Body of pancreas (tissue), 4 donors: ENCODE data around the gene RSPRY1. TPM values are rescaled to one million over a fixed set of nuclear protein-coding genes. Genes with fewer than 3 reads are reported as not detected.

Experiments used
- ATAC-seq: fragments of 150-250 bp; one replicate; pipeline ENCODE4 v1.9.1; 2016
- DNase-seq, 4 donors: peaks; one replicate each; pipeline ENCODE4 v3.0.0-alpha.2; 2019
- H3K27ac ChIP-seq, 4 donors: fragments of 200-600 bp; sonication (generic); 1 replicate in 3 of 4; 2 replicates in 1 of 4; pipeline versions ENCODE4 v1.5.1 to v1.6.1; 2016 to 2019; ENCODE audit warnings: mild to moderate bottlenecking in 1 of 4, mixed read lengths in 1 of 4, moderate library complexity in 1 of 4
- H3K27me3 ChIP-seq, 2 donors: fragments of 200-600 bp; sonication (generic); one replicate each; pipeline ENCODE4 v1.6.0; 2016; ENCODE audit warnings: mild to moderate bottlenecking in 1 of 2
- H3K36me3 ChIP-seq, 2 donors: fragments of 200-600 bp; sonication (generic); replicated peaks in 1 of 2; 2 replicates each; pipeline ENCODE4 v1.5.1; 2016; ENCODE audit warnings: low read depth in 2 of 2; ENCODE audit not compliant: insufficient read depth in 1 of 2
- H3K4me1 ChIP-seq: fragments of 200-600 bp; sonication (generic); one replicate; pipeline ENCODE4 v1.6.0; 2016
- H3K4me3 ChIP-seq, 2 donors: fragments of 200-600 bp; sonication (generic); 1 replicate in 1 of 2; 2 replicates in 1 of 2; pipeline ENCODE4 v1.5.1; 2016 to 2019
- H3K9me3 ChIP-seq, 3 donors: fragments of 200-600 bp; sonication (generic); 1 replicate in 2 of 3; 2 replicates in 1 of 3; pipeline ENCODE4 v1.5.1; 2016
- POLR2A ChIP-seq, 3 donors: fragments of 450-650 bp; IDR thresholded peaks; one replicate each; pipeline ENCODE4 v1.6.1; 2016; ENCODE audit warnings: antibody characterized with exemption in 3 of 3, mild to moderate bottlenecking in 2 of 3
- WGBS, 2 donors: methylation state at CpG; one replicate each; pipeline ENCODE4 v1.1.5; 2017; 5-methylcytosine and 5-hydroxymethylcytosine counted together
- intact Hi-C: fragments of 100-400 bp; cut with DNase I; formaldehyde crosslinking; loops from one replicate; pipeline ENCODE4 v1.15.1; 2023
- total RNA-seq, 2 donors: library from RNA; depleted of rRNA; stranded (reverse); fragments of >200 nt; gene quantifications; one replicate each; pipeline ENCODE4 v1.1.0, GENCODE V29; 2016
- TF ChIP-seq, protein P1 (sequence below), 7 experiments: fragments of 450-650 bp in 4 of 7; fragments of 200-600 bp in 3 of 7; sonication (generic) in 3 of 7; IDR thresholded peaks; one replicate each; pipeline ENCODE4 v1.5.1; 2016 to 2019; ENCODE audit warnings: antibody characterized with exemption in 7 of 7

RSPRY1 gene
- total RNA-seq: 10 to 100 TPM; 13.8 to 31.4 TPM

DNA sequence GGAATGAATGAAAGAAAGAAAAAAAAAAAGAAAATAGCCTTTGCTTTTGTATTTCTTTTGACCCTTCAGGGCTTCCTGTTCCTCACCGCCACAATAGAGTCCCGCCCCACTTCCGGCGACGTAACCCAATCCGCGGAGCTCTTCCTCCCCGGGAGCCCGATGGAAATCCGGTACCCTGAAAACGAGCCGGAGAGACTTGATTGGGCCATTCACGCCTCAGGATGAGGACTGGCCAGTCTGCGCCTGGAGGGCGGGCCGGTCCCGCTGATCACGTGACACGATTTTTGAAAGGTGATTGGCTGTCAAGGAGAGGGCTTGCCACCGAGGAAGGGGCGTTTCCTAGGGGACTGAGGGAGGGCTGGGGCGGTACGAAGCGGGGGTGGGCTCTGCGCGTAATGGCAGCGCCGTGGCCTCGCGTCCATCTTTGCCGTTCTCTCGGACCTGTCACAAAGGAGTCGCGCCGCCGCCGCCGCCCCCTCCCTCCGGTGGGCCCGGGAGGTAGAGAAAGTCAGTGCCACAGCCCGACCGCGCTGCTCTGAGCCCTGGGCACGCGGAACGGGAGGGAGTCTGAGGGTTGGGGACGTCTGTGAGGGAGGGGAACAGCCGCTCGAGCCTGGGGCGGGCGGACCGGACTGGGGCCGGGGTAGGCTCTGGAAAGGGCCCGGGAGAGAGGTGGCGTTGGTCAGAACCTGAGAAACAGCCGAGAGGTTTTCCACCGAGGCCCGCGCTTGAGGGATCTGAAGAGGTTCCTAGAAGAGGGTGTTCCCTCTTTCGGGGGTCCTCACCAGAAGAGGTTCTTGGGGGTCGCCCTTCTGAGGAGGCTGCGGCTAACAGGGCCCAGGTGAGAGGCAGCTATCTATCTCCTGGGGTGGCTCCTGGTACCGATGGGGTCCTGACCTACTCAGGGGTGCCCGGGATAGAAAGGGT is at the start of gene RSPRY1, which contains the start of gene PSME3IP1:
RSPRY1 (plus strand) TSS at position 385 of the 927 bp plus-strand sequence. CDS start 18,330 bp downstream, outside the sequence.
PSME3IP1 (minus strand) TSS at position 95 of the 927 bp plus-strand sequence. CDS start 12,185 bp downstream, outside the sequence.
- Histone ChIP-seq H3K9me3 (no peaks in the 10 kb centered on the region), H3K4me1 (peaks cover 41% of the 10 kb centered on the region), H3K27ac (peak within 1 kb of the TSS; percentile 89 to 95 (median 94)), H3K4me3 (peak within 1 kb of the TSS; percentile 90 to 91), H3K27me3 (no peaks in the 10 kb centered on the region), H3K36me3 (no peaks in the 10 kb centered on the region)
- DNase-seq (peak; percentile 98 to 99 (median 98)), ATAC-seq (peak; percentile 95)
- intact Hi-C loops: no loop called here
- TF ChIP-seq, protein P1, sequence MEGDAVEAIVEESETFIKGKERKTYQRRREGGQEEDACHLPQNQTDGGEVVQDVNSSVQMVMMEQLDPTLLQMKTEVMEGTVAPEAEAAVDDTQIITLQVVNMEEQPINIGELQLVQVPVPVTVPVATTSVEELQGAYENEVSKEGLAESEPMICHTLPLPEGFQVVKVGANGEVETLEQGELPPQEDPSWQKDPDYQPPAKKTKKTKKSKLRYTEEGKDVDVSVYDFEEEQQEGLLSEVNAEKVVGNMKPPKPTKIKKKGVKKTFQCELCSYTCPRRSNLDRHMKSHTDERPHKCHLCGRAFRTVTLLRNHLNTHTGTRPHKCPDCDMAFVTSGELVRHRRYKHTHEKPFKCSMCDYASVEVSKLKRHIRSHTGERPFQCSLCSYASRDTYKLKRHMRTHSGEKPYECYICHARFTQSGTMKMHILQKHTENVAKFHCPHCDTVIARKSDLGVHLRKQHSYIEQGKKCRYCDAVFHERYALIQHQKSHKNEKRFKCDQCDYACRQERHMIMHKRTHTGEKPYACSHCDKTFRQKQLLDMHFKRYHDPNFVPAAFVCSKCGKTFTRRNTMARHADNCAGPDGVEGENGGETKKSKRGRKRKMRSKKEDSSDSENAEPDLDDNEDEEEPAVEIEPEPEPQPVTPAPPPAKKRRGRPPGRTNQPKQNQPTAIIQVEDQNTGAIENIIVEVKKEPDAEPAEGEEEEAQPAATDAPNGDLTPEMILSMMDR (IDR thresholded peaks at IDR 0.05): no peak
- peak; percentile 79 to 90 (median 85) for TF ChIP-seq POLR2A (IDR thresholded peaks at IDR 0.05)
- WGBS, 2 donors: 1% methylated on average over 31 to 62 of the region's 64 CpGs

DNA sequence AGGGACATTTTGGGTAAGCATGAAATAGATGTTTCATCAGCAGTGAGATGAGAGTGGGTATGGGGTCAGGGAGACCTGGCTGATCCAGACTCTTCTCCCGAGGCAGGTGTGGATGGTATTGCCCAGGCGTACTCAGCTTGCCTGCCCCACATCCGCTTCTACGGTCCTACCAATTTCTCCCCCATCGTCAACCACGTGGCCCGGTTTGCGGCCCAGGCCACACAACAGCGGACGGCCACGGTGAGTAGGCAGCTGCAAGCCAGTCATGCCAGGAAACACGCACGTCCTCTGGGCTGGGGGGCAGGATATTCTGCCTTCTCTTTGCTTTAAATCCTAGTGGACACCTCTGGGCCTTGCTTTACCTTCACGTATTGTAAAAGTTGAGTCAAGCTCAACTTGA is 49.1 kb upstream of the RSPRY1 start:
- no peak overlapping the region for H3K27ac ChIP-seq
- DNase-seq (no peak), ATAC-seq (no peak)
- 85% methylated on average over 7 to 14 of the region's 14 CpGs for WGBS, 2 donors
- intact Hi-C loops: no loop called here
- H3K4me3 ChIP-seq: no peak overlapping the region
- H3K9me3 ChIP-seq: no peaks in the 10 kb centered on the region
- no peak for TF ChIP-seq POLR2A (IDR thresholded peaks at IDR 0.05)
- TF ChIP-seq, protein P1 (IDR thresholded peaks at IDR 0.05): no peak
- no peaks in the 10 kb centered on the region for H3K36me3 ChIP-seq
- H3K4me1 ChIP-seq: no peaks in the 10 kb centered on the region
- H3K27me3 ChIP-seq: no peaks in the 10 kb centered on the region

DNA sequence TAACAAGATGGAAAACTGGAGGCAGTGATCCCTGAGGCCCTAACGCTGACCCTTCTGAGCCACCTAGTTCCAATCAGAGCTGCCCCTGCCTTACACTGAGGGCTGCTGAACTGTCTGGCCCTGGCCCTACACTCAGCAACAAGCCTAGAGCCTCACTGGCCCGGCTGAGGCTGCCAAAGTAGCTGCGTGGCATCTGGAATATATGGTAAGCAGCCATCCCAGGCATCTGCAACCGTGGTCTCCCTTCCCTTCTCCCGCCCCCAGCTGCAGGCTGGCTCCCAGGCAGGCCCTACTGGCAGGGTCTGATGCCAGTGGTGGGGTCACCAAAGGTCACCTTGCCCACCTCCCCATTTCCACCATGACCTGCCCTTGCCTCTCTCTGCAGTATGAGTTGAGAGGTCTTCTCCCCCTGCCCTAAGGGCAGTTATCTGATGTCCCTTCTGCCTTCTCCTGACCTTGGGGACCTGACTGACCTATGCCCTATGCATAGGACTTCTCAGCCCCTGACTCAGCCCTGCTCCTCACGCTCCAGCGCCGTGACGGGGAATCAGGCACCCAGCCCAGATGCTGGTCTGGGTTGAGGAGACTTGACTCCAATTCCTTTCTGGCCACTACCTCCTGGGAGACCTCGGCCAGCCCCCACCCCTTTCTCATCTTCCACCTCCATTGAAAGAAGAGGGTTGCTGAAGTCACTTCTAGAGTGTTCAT is 48.4 kb upstream of the RSPRY1 start:
- WGBS, 2 donors: 82 to 95% methylated on average over 6 to 10 of the region's 10 CpGs
- Histone ChIP-seq H3K27ac (no peak overlapping the region), H3K4me1 (no peaks in the 10 kb centered on the region), H3K27me3 (no peaks in the 10 kb centered on the region), H3K4me3 (no peak overlapping the region), H3K9me3 (no peaks in the 10 kb centered on the region), H3K36me3 (no peaks in the 10 kb centered on the region)
- intact Hi-C loops: no loop called here
- DNase-seq (no peak), ATAC-seq (no peak)
- TF ChIP-seq, protein P1 (IDR thresholded peaks at IDR 0.05): no peak
- no peak for TF ChIP-seq POLR2A (IDR thresholded peaks at IDR 0.05)

DNA sequence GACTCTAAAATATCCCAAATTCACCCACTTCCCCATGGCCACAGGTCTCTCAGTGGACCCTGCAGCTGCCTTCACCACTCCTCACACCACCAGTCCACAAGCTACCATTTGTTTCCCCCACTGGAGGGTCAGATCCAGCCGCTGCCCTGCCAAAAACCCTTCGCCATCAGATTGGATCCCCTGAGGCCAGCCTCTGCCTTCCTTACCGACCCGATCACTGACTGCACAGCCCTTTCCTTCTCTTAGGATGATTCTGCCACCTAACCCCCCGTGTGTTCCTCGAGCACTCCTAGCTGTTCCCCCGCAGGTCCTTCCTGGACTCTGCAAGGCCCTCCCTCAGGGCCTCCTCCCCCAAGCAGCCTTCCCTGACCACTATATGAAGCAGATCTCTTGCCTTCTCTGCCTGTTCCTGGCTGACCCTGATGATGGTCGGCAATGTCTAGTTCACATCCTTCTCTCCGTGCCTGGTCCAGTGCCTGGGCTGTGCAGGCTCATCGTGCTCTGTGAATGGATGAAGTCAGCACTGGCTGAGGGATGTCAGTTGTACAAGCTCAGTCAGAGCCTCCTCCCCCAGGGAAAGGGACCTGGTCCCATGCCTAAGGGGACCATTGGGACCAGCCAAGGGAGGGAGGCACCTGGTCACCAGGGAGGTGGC is 47.7 kb upstream of the RSPRY1 start:
- no peaks in the 10 kb centered on the region for H3K4me1 ChIP-seq
- H3K4me3 ChIP-seq: no peak overlapping the region

More for the DNA sequence above, 47.7 kb upstream of the RSPRY1 start:
- DNase-seq: no peak
- TF ChIP-seq POLR2A (IDR thresholded peaks at IDR 0.05): no peak
- TF ChIP-seq, protein P1 (IDR thresholded peaks at IDR 0.05): no peak
- H3K9me3 ChIP-seq: no peaks in the 10 kb centered on the region
- no peak for ATAC-seq
- H3K27me3 ChIP-seq: no peaks in the 10 kb centered on the region
- WGBS, 2 donors: 74 to 77% methylated on average over 10 of the region's 10 CpGs
- H3K27ac ChIP-seq: no peak overlapping the region
- no peaks in the 10 kb centered on the region for H3K36me3 ChIP-seq
- intact Hi-C loops: no loop called here
